Body of pancreas (tissue), 4 donors: ENCODE measurements around the gene ZNF787. TPM values are rescaled to one million over a fixed set of nuclear protein-coding genes. Genes with fewer than 3 reads are reported as not detected.
"Not testable (repeated sequence)": the region's sequence is repeated elsewhere in the genome, so short reads cannot be mapped to it uniquely, and the experiment has no call there.

ENCODE experiments used
- ATAC-seq: fragments of 150-250 bp; one replicate; pipeline ENCODE4 v1.9.1; 2016
- DNase-seq, 4 donors: peaks; one replicate each; pipeline ENCODE4 v3.0.0-alpha.2; 2019
- H3K27ac ChIP-seq, 4 donors: fragments of 200-600 bp; sonication (generic); 1 replicate in 3 of 4; 2 replicates in 1 of 4; pipeline versions ENCODE4 v1.5.1 to v1.6.1; 2016 to 2019; ENCODE audit warnings: mild to moderate bottlenecking in 1 of 4, mixed read lengths in 1 of 4, moderate library complexity in 1 of 4
- H3K27me3 ChIP-seq, 2 donors: fragments of 200-600 bp; sonication (generic); one replicate each; pipeline ENCODE4 v1.6.0; 2016; ENCODE audit warnings: mild to moderate bottlenecking in 1 of 2
- H3K36me3 ChIP-seq, 2 donors: fragments of 200-600 bp; sonication (generic); replicated peaks in 1 of 2; 2 replicates each; pipeline ENCODE4 v1.5.1; 2016; ENCODE audit warnings: low read depth in 2 of 2; ENCODE audit not compliant: insufficient read depth in 1 of 2
- H3K4me1 ChIP-seq: fragments of 200-600 bp; sonication (generic); one replicate; pipeline ENCODE4 v1.6.0; 2016
- H3K4me3 ChIP-seq, 2 donors: fragments of 200-600 bp; sonication (generic); 1 replicate in 1 of 2; 2 replicates in 1 of 2; pipeline ENCODE4 v1.5.1; 2016 to 2019
- H3K9me3 ChIP-seq, 3 donors: fragments of 200-600 bp; sonication (generic); 1 replicate in 2 of 3; 2 replicates in 1 of 3; pipeline ENCODE4 v1.5.1; 2016
- CTCF ChIP-seq, 7 experiments: fragments of 450-650 bp in 4 of 7; fragments of 200-600 bp in 3 of 7; sonication (generic) in 3 of 7; IDR thresholded peaks; one replicate each; pipeline ENCODE4 v1.5.1; 2016 to 2019; ENCODE audit warnings: antibody characterized with exemption in 7 of 7
- POLR2A ChIP-seq, 3 donors: fragments of 450-650 bp; IDR thresholded peaks; one replicate each; pipeline ENCODE4 v1.6.1; 2016; ENCODE audit warnings: antibody characterized with exemption in 3 of 3, mild to moderate bottlenecking in 2 of 3
- WGBS, 2 donors: methylation state at CpG; one replicate each; pipeline ENCODE4 v1.1.5; 2017; 5-methylcytosine and 5-hydroxymethylcytosine counted together
- intact Hi-C: fragments of 100-400 bp; cut with DNase I; formaldehyde crosslinking; loops from one replicate; pipeline ENCODE4 v1.15.1; 2023
- total RNA-seq, 2 donors: library from RNA; depleted of rRNA; stranded (reverse); fragments of >200 nt; gene quantifications; one replicate each; pipeline ENCODE4 v1.1.0, GENCODE V29; 2016

The ZNF787 gene
- total RNA-seq, 2 donors from 2014 or later = 12.7 to 21.1 TPM

GRCh38 chr19:56152644-56153043 lies 31.5 kb upstream of the ZNF787 start:
- ATAC-seq (no peak), DNase-seq (no peak)
- no peak for TF ChIP-seq POLR2A (IDR thresholded peaks at IDR 0.05)
- no peak for TF ChIP-seq CTCF (IDR thresholded peaks at IDR 0.05)
- Histone ChIP-seq H3K9me3 (no peaks in the 10 kb centered on the region), H3K36me3 (peaks cover 0 to 2% of the 10 kb centered on the region in 2 donors), H3K27ac (peak overlapping the region; percentile 27 to 75 (median 67)), H3K4me1 (peaks cover 62% of the 10 kb centered on the region), H3K27me3 (no peaks in the 10 kb centered on the region), H3K4me3 (no peak overlapping the region)
- intact Hi-C loops = no loop called here
- 32 to 38% methylated on average over 2 of the region's 2 CpGs for WGBS, 2 donors

- H3K27me3 ChIP-seq = no peaks in the 10 kb centered on the region
- WGBS, 2 donors = 71 to 76% methylated on average over 11 of the region's 11 CpGs
- ATAC-seq (no peak), DNase-seq (no peak)
- TF ChIP-seq CTCF (IDR thresholded peaks at IDR 0.05) (no peak), POLR2A (IDR thresholded peaks at IDR 0.05) (no peak)
- no peaks in the 10 kb centered on the region for H3K9me3 ChIP-seq
- peaks cover 0 to 2% of the 10 kb centered on the region in 2 donors for H3K36me3 ChIP-seq
- H3K4me1 ChIP-seq = peaks cover 68% of the 10 kb centered on the region
- H3K4me3 ChIP-seq = no peak overlapping the region
- H3K27ac ChIP-seq = peak overlapping the region in 2 of 4 donors; percentile 1 to 33
- intact Hi-C loops = no loop called here
Observed at GRCh38 chr19:56150358-56150757, 29.3 kb upstream of the ZNF787 start.

GRCh38 chr19:56149656-56150038 lies 28.6 kb upstream of the ZNF787 start:
- TF ChIP-seq CTCF (IDR thresholded peaks at IDR 0.05) (no peak), POLR2A (IDR thresholded peaks at IDR 0.05) (no peak)
- no peak for DNase-seq
- ATAC-seq = no peak
- Histone ChIP-seq H3K36me3 (peaks cover 0 to 2% of the 10 kb centered on the region in 2 donors), H3K4me3 (no peak overlapping the region), H3K4me1 (peaks cover 68% of the 10 kb centered on the region), H3K27me3 (no peaks in the 10 kb centered on the region), H3K27ac (peak overlapping the region in 2 of 4 donors; percentile 1 to 33), H3K9me3 (no peaks in the 10 kb centered on the region)
- intact Hi-C loops = loop anchor here (5.0 kb wide), 1 partner anchor 42 kb away; no protein-coding TSS in a partner anchor
- WGBS, 2 donors = 84 to 98% methylated on average over 5 of the region's 5 CpGs

GRCh38 chr19:56148955-56149655 lies 28.0 kb upstream of the ZNF787 start:
- not testable (repeated sequence) for DNase-seq, H3K4me3 ChIP-seq, ATAC-seq, H3K27ac ChIP-seq, H3K36me3 ChIP-seq, H3K9me3 ChIP-seq, H3K27me3 ChIP-seq
- intact Hi-C loops = loop anchor here (5.0 kb wide), 1 partner anchor 42 kb away; no protein-coding TSS in a partner anchor
- 94 to 95% methylated on average over 12 of the region's 12 CpGs for WGBS, 2 donors
- H3K4me1 ChIP-seq = peaks cover 68% of the 10 kb centered on the region

- no peak for ATAC-seq
- DNase-seq = no peak
- Histone ChIP-seq H3K4me1 (peaks cover 68% of the 10 kb centered on the region), H3K27me3 (no peaks in the 10 kb centered on the region), H3K4me3 (no peak overlapping the region), H3K27ac (peak overlapping the region in 2 of 4 donors; percentile 95 to 98), H3K36me3 (peaks cover 0 to 2% of the 10 kb centered on the region in 2 donors), H3K9me3 (no peaks in the 10 kb centered on the region)
- intact Hi-C loops = loop anchor here (5.0 kb wide), 1 partner anchor 41 kb away; no protein-coding TSS in a partner anchor
- WGBS, 2 donors = 90 to 92% methylated on average over 12 to 15 of the region's 15 CpGs
- TF ChIP-seq CTCF (IDR thresholded peaks at IDR 0.05) (no peak), POLR2A (IDR thresholded peaks at IDR 0.05) (no peak)
Observed at GRCh38 chr19:56148096-56148495, 27.0 kb upstream of the ZNF787 start.
